Measurements from ENCODE around the gene MAP3K20. TPM values are rescaled to one million over a fixed set of nuclear protein-coding genes. Genes with fewer than 3 reads are reported as not detected.
"Not testable (repeated sequence)": the region's sequence is repeated elsewhere in the genome, so short reads cannot be mapped to it uniquely, and the experiment has no call there.

The MAP3K20 gene
- total RNA-seq, 2 experiments from 2014 or later, result 15.6 to 16.0 TPM

DNA sequence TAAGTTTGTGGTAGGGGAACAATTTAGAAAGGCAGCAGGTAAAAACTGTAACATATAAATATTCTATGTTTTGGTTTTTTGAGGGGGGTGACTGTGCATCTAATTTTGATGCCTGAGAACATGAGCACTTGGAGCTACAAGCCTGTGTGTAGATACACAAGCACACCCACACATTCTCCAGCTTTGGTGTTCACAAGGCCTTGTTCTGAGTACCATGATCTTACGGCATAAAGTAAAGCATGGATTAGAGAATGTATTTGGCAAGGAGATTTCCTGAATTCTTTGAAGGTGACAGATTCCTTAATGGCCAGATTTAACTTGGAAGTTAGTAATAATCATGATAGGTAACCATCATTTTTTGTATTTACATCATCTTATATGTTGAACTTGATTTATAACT, 42.7 kb downstream of the MAP3K20 start:
- peaks cover under 1% of the 10 kb centered on the region for H3K4me1 Mint-ChIP-seq (ENCODE audit: low read depth)
- H3K4me3 Mint-ChIP-seq, result no peak overlapping the region
- ChIA-PET POLR2A (no interaction called here), CTCF (no interaction called here)
- DNase-seq, result no peak
- ATAC-seq, result no peak
- H3K9me3 Mint-ChIP-seq (ENCODE audit: insufficient read depth), result peaks cover 19% of the 10 kb centered on the region
- H3K36me3 Mint-ChIP-seq (ENCODE audit: low read depth), result peaks cover 8% of the 10 kb centered on the region
- no peak overlapping the region for H3K27ac Mint-ChIP-seq
- no peaks in the 10 kb centered on the region for H3K27me3 Mint-ChIP-seq (ENCODE audit: low read depth)

DNA sequence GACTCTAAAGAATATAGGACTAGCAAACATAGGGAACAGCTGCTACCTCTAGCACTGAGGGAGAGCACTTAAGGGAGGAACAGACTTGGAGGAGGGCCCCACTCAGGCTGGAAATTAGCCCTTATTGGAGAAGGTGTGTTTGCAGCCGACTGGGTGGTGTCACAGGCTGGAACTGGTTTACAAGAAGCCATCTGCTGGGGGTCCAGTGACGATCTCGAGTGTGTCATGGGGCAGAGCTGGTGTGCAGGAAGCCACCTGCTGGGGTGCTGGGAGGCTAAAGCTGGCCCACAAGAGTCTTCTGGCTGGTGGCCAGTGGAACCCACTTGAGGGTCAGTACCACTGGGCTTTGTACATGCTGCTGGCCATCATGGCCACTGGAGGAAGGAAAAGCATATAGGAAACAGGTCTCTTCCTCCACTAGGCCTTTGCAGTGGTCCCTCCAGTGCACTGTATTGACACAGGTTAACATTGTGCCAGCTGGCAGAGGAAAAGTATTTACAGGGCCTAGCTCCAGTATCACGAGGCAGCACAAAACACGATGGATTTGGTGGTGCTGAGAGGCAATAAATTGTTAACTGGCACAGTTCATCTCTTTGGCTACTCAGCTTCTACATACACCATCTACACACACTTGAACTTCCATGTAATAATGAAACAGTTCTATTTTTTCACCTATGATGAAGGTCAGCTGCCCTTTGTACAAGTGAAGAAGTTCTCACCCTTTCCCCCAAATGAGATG, 43.6 kb downstream of the MAP3K20 start:
- DNase-seq, result no peak
- peaks cover 8% of the 10 kb centered on the region for H3K36me3 Mint-ChIP-seq (ENCODE audit: low read depth)
- no peak overlapping the region for H3K4me3 Mint-ChIP-seq
- ChIA-PET POLR2A (no interaction called here), CTCF (no interaction called here)
- H3K27ac Mint-ChIP-seq, result no peak overlapping the region
- peaks cover 14% of the 10 kb centered on the region for H3K9me3 Mint-ChIP-seq (ENCODE audit: insufficient read depth)
- no peak for ATAC-seq
- no peaks in the 10 kb centered on the region for H3K27me3 Mint-ChIP-seq (ENCODE audit: low read depth)
- H3K4me1 Mint-ChIP-seq (ENCODE audit: low read depth), result no peaks in the 10 kb centered on the region

DNA sequence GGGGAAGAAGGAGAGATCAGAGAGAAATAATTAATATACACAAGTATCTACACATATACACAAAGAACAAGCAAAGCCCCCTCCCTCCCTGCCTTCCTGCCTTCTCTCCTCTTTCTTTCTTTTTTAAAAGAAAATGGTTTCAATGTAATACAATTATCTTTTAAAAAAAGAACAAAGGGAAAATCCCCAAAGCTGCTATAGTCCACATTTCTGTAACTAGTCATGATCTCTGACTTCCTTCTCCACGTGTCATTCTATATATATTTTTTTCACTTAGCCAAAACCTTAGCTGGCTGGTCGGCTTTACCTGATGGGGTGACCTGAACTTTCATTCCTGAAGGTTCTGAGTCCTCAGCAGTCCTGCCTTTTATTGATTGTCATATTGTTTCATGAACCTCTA, 44.3 kb downstream of the MAP3K20 start:
- no peaks in the 10 kb centered on the region for H3K27me3 Mint-ChIP-seq (ENCODE audit: low read depth)
- H3K9me3 Mint-ChIP-seq (ENCODE audit: insufficient read depth), result peaks cover 7% of the 10 kb centered on the region
- no peak overlapping the region for H3K27ac Mint-ChIP-seq
- POLR2A ChIA-PET, result no interaction called here
- no peak for ATAC-seq
- no peaks in the 10 kb centered on the region for H3K4me1 Mint-ChIP-seq (ENCODE audit: low read depth)
- H3K36me3 Mint-ChIP-seq (ENCODE audit: low read depth), result peaks cover 6% of the 10 kb centered on the region
- DNase-seq, result no peak
- H3K4me3 Mint-ChIP-seq, result no peak overlapping the region
- CTCF ChIA-PET, result no interaction called here

DNA sequence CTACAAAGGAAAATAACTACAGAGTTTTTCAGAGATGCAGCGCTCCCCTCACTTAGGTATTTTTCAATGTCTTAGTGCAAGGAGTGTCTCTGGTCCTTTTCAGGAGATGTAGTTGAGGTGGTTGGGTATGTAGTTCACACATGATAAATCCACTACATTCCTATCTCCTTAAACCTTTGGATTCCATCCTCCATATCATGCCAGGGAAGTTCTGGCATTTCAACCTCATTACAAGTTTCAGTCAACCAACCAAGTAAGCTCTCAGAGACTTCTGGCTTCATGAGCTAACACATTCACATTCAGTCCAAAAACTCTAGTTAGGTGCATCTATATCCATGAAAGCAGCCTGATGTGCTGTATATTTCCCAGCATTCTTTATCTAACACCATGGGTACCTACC, 47.3 kb downstream of the MAP3K20 start:
- H3K27me3 Mint-ChIP-seq (ENCODE audit: low read depth), result no peaks in the 10 kb centered on the region
- ATAC-seq (no peak), DNase-seq (no peak)
- no peak overlapping the region for H3K27ac Mint-ChIP-seq
- ChIA-PET CTCF (interaction anchor here (1.2 to 1.7 kb wide), 2 partner anchors 26 to 95 kb away, joined by 4 read pairs; no protein-coding TSS in a partner anchor), POLR2A (interaction anchor here (0.8 kb wide), 1 partner anchor 46 kb away, joined by 3 read pairs; no protein-coding TSS in a partner anchor)
- no peak overlapping the region for H3K4me3 Mint-ChIP-seq
- no peaks in the 10 kb centered on the region for H3K9me3 Mint-ChIP-seq (ENCODE audit: insufficient read depth)
- peaks cover 9% of the 10 kb centered on the region for H3K36me3 Mint-ChIP-seq (ENCODE audit: low read depth)
- peaks cover 5% of the 10 kb centered on the region for H3K4me1 Mint-ChIP-seq (ENCODE audit: low read depth)

DNA sequence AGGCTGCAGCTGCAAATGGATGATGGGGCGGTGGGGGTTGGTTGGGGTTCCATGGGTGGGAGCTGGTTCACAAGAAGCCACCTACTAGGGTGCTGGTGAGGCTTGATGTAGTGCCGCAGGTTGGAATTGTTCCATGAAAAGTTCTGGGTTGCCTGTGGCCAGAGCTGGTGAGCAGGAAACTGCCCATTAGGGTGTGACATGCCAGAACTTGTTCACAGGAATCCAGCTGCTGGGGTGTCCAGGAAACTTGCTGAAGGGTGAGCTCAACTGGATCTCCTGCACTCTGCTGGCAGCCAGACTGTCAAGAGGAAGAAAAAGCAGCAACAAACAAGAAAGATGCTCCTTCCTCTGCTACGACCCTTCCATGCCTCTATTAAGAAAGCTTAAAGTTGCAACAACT, 48.8 kb downstream of the MAP3K20 start:
- CTCF ChIA-PET, result interaction anchor here (0.9 to 1.7 kb wide), 2 partner anchors 9 to 97 kb away, joined by 3 to 4 read pairs; no protein-coding TSS in a partner anchor

DNA sequence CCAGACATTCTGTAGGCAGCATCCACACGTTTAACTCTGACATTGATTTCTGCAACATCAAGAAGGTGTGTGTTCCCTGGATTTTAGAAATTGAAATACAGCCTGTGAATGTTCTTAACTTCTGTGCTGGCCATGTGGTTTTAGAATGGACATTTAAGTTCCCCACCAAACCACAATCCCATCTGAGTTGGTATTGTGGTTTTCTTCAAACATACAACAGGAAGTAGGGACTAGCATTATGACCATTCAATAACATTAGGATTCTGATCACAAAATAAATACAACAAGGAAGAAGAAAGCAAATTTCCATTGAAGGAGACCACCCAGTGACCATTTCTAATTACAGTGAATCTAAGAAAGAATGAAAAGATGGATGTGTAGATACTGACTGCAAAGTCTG, 51.2 kb downstream of the MAP3K20 start:
- H3K9me3 Mint-ChIP-seq (ENCODE audit: insufficient read depth), result no peaks in the 10 kb centered on the region
- no peak for DNase-seq
- peaks cover 7% of the 10 kb centered on the region for H3K36me3 Mint-ChIP-seq (ENCODE audit: low read depth)
- no peak for ATAC-seq
- peaks cover 5% of the 10 kb centered on the region for H3K4me1 Mint-ChIP-seq (ENCODE audit: low read depth)
- POLR2A ChIA-PET, result no interaction called here
- CTCF ChIA-PET, result no interaction called here
- H3K4me3 Mint-ChIP-seq, result no peak overlapping the region
- peaks cover 9% of the 10 kb centered on the region for H3K27me3 Mint-ChIP-seq (ENCODE audit: low read depth)
- no peak overlapping the region for H3K27ac Mint-ChIP-seq

More for the DNA sequence above, 48.8 kb downstream of the MAP3K20 start:
- Mint-ChIP-seq H3K4me3 (no peak overlapping the region), H3K4me1 (ENCODE audit: low read depth) (peaks cover 5% of the 10 kb centered on the region), H3K27ac (no peak overlapping the region), H3K9me3 (ENCODE audit: insufficient read depth) (no peaks in the 10 kb centered on the region), H3K36me3 (ENCODE audit: low read depth) (peaks cover 11% of the 10 kb centered on the region), H3K27me3 (ENCODE audit: low read depth) (no peaks in the 10 kb centered on the region)
- ATAC-seq, result no peak
- no peak for DNase-seq
- POLR2A ChIA-PET, result no interaction called here

DNA sequence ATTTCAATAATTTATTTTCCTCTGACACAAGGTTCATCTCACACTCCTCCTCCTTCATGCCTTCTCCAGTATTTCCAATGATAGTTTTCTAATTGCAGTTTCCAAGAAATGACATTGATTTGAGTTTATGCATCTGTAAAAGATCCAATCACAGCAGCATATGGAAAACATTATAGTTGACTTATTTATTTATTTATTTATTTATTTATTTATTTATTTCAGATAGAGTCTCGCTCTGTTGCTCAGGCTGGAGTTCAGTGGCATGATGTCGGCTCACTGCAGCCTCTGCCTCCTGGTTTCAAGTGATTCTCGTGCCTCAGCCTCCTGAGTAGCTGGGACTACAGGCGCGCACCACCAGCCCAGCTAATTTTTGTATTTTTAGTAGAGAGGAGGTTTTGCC, 52.5 kb downstream of the MAP3K20 start:
- H3K36me3 Mint-ChIP-seq (ENCODE audit: low read depth); DNase-seq; POLR2A ChIA-PET; H3K27ac Mint-ChIP-seq; H3K9me3 Mint-ChIP-seq (ENCODE audit: insufficient read depth); ATAC-seq; H3K4me3 Mint-ChIP-seq: not testable (repeated sequence)
- peaks cover 13% of the 10 kb centered on the region for H3K4me1 Mint-ChIP-seq (ENCODE audit: low read depth)
- CTCF ChIA-PET, result interaction anchor here (1.3 kb wide), 1 partner anchor 82 kb away, joined by 3 read pairs; no protein-coding TSS in a partner anchor
- peaks cover 17% of the 10 kb centered on the region for H3K27me3 Mint-ChIP-seq (ENCODE audit: low read depth)

DNA sequence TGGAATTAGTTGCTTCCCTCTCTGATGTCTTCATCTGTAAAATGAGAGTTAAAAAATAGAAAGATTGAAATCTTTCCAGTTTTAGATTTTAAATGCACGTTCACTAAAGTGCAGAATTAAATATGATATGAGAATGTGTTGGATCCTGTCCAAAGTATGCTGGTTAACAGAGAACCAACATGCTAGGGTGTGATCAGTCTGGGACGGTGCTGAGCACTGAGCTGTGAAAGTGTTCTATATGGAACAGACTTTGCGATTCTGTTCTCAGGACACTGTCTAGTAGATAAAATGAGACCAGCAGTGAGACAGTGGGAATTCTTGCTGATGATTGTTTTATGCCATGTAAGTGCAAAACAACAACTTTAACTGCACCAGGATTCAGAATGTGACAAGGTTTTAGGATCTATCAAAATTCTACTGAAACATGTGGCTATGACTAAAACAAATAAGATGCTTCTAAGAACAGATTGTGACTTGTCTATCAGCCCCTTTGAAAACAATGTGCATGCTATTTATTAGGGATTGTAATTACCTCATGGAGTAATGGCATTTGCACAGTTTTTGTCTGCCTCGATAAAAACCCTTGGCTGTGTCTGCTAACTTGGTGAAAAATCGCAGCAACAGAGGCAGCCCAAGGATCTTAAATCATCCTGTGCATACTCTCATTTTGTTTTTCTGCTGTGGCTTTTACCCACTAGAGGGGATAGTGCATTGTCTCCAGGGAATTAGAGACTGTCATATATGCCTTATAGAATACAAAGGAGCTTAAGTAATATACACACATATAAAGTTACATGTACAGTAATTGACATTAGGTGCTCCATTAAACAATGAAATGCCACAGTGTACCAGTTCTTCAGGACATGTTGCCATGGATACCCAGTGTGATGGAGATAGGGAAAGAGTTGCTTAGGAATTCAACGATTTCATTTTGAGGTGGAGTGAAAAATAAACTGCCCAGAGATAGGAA, 55.1 kb downstream of the MAP3K20 start:
- DNase-seq, result no peak
- Mint-ChIP-seq H3K27me3 (ENCODE audit: low read depth) (peaks cover 17% of the 10 kb centered on the region), H3K9me3 (ENCODE audit: insufficient read depth) (no peaks in the 10 kb centered on the region), H3K27ac (no peak overlapping the region), H3K4me1 (ENCODE audit: low read depth) (peaks cover 34% of the 10 kb centered on the region), H3K4me3 (no peak overlapping the region), H3K36me3 (ENCODE audit: low read depth) (peaks cover 14% of the 10 kb centered on the region)
- ChIA-PET CTCF (interaction anchor here (0.5 to 1.7 kb wide), 2 partner anchors 16 to 80 kb away, joined by 3 to 4 read pairs; no protein-coding TSS in a partner anchor), POLR2A (no interaction called here)
- no peak for ATAC-seq

DNA sequence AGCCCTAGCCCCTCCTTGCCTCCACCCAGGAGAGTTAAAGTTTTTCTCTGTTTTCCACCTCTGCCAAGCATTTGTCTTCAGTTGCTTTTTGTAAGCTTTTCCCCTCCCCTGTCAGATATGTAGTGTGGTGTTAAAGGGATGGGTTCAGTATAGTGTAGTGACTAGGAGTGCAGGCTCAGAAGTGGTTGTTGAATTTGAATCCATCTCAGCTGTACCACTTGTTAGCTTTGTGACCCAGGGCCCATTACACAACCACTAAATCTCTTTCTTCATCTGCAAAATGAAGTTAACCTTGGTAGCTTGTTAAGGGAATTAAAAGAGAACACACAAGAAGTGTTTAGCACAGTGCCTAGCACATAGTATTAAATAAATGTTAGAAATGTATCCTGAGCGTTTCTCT, 56.9 kb downstream of the MAP3K20 start:
- ChIA-PET POLR2A (interaction anchor here (0.8 kb wide), 1 partner anchor 18 kb away, joined by 3 read pairs; no protein-coding TSS in a partner anchor), CTCF (interaction anchor here (0.9 to 1.7 kb wide), 2 partner anchors 8 to 18 kb away, joined by 3 to 4 read pairs; no protein-coding TSS in a partner anchor)
- Mint-ChIP-seq H3K36me3 (ENCODE audit: low read depth) (peaks cover 14% of the 10 kb centered on the region), H3K4me1 (ENCODE audit: low read depth) (peaks cover 47% of the 10 kb centered on the region), H3K4me3 (no peak overlapping the region), H3K9me3 (ENCODE audit: insufficient read depth) (no peaks in the 10 kb centered on the region), H3K27ac (no peak overlapping the region), H3K27me3 (ENCODE audit: low read depth) (peaks cover 17% of the 10 kb centered on the region)
- no peak for DNase-seq
- no peak for ATAC-seq

DNA sequence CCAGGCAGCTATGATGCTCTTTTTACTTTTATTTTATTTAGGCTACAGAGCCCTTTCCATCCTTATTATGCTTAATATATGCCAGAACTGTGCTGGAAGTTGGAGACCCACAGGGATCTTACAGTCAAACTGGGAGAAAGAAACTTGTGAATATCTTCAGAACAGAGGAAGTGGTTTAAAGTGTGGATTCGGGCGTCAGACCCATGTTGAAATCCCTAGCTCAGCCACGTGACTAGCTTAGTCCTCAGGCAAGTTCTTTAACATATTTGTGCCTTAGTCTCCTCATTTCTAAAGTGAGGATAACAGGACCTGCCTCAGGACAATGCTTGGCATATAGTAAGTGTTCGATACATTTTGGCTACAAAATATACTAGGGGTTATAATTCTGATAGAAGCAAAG, 59.1 kb downstream of the MAP3K20 start:
- Mint-ChIP-seq H3K9me3 (ENCODE audit: insufficient read depth) (no peaks in the 10 kb centered on the region), H3K27ac (no peak overlapping the region), H3K36me3 (ENCODE audit: low read depth) (peaks cover 12% of the 10 kb centered on the region), H3K4me1 (ENCODE audit: low read depth) (peaks cover 53% of the 10 kb centered on the region), H3K4me3 (no peak overlapping the region), H3K27me3 (ENCODE audit: low read depth) (peaks cover 17% of the 10 kb centered on the region)
- ChIA-PET POLR2A (no interaction called here), CTCF (interaction anchor here (1.2 kb wide), 1 partner anchor 23 kb away, joined by 3 read pairs; no protein-coding TSS in a partner anchor)
- no peak for ATAC-seq
- DNase-seq, result no peak

DNA sequence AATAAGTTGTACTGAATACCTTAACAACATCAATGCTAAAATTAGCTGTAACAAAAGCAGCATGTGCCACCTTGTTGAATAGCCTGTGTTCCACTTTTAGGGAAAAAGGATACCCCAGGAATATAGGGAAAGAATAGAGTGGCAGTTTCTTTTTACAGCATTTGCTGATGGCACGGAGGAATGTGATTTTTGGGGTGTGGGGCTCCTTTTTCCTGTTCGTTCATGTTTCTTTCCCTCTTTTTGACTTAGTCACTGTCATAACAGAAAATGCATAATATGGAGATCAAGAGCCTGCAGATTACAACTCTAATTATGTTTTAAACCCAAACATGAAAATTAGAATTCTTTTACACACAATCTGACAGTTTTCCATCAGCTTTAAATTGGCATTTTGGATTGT, 60.4 kb downstream of the MAP3K20 start:
- ChIA-PET CTCF (interaction anchor here (1.7 kb wide), 1 partner anchor 16 kb away, joined by 6 read pairs; no protein-coding TSS in a partner anchor), POLR2A (interaction anchor here (0.6 to 0.7 kb wide), 2 partner anchors 16 to 1186 kb away, joined by 3 read pairs; no protein-coding TSS in a partner anchor)
- H3K27ac Mint-ChIP-seq, result no peak overlapping the region
- peaks cover under 1% of the 10 kb centered on the region for H3K9me3 Mint-ChIP-seq (ENCODE audit: insufficient read depth)
- no peak overlapping the region for H3K4me3 Mint-ChIP-seq
- H3K4me1 Mint-ChIP-seq (ENCODE audit: low read depth), result peaks cover 53% of the 10 kb centered on the region
- H3K36me3 Mint-ChIP-seq (ENCODE audit: low read depth), result peaks cover 16% of the 10 kb centered on the region
- H3K27me3 Mint-ChIP-seq (ENCODE audit: low read depth), result peaks cover 13% of the 10 kb centered on the region
- no peak for DNase-seq
- no peak for ATAC-seq

Measured in activated CD8-positive, alpha-beta T cell treated with anti-CD3 and anti-CD28 coated beads, Interleukin-2, amount 10 ng/mL, durations not matched to agents 7 days and 5 days (primary cell).